Epithelial cell of esophagus (primary cell): ENCODE measurements around the gene SORBS1.

ENCODE experiments used
- DNase-seq: peaks from one replicate; pipeline ENCODE4 v3.0.0; 2010; ENCODE audit warnings: low read depth
- H3K4me3 ChIP-seq: 2 replicates; pipeline ENCODE4 v1.5.1; 2011; ENCODE audit warnings: mild to moderate bottlenecking, low read length, control low read depth
- TF ChIP-seq, protein P1 (sequence below): IDR thresholded peaks from 2 replicates; pipeline ENCODE4 v1.5.1; 2011; ENCODE audit warnings: low read depth, mild to moderate bottlenecking, low read length, control low read depth, inconsistent platforms; ENCODE audit not compliant: insufficient read depth; ENCODE audit errors: missing control alignments

SORBS1 gene

GRCh38 chr10:95389982-95390381 lies 171.2 kb downstream of the SORBS1 start:
- H3K4me3 ChIP-seq: no peak overlapping the region
- TF ChIP-seq, protein P1, sequence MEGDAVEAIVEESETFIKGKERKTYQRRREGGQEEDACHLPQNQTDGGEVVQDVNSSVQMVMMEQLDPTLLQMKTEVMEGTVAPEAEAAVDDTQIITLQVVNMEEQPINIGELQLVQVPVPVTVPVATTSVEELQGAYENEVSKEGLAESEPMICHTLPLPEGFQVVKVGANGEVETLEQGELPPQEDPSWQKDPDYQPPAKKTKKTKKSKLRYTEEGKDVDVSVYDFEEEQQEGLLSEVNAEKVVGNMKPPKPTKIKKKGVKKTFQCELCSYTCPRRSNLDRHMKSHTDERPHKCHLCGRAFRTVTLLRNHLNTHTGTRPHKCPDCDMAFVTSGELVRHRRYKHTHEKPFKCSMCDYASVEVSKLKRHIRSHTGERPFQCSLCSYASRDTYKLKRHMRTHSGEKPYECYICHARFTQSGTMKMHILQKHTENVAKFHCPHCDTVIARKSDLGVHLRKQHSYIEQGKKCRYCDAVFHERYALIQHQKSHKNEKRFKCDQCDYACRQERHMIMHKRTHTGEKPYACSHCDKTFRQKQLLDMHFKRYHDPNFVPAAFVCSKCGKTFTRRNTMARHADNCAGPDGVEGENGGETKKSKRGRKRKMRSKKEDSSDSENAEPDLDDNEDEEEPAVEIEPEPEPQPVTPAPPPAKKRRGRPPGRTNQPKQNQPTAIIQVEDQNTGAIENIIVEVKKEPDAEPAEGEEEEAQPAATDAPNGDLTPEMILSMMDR: no peak
- DNase-seq: no peak

GRCh38 chr10:95389176-95389575 lies 172.0 kb downstream of the SORBS1 start:
- TF ChIP-seq, protein P1: no peak
- DNase-seq: no peak

DNA sequence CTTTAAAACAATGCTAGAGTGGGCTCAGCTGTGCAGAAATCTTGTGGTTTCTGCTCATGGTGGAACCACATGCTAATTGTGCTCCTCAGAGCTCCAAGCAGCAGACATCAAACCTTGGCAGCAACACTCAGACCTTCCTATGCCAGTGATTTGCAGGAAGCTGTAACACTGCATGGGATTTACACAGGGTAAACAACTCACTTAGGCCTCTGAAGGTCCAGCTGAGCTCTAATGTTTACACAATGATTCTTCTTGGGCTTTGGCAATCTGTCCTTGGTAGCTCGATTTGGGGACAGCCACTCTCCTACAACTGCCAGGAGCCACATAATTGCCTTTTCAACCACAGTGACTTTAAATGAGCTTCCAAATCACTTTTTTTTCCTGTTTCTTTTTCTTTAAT lies 172.6 kb downstream of the SORBS1 start:
- DNase-seq: no peak
- H3K4me3 ChIP-seq: no peak overlapping the region
- TF ChIP-seq, protein P1: no peak

More at GRCh38 chr10:95389176-95389575, 172.0 kb downstream of the SORBS1 start:
- H3K4me3 ChIP-seq: no peak overlapping the region

GRCh38 chr10:95388109-95388471 lies 173.1 kb downstream of the SORBS1 start:
- TF ChIP-seq, protein P1: no peak
- DNase-seq: no peak
- H3K4me3 ChIP-seq: no peak overlapping the region

- DNase-seq: no peak
- TF ChIP-seq, protein P1: no peak
- no peak overlapping the region for H3K4me3 ChIP-seq
Observed at GRCh38 chr10:95384011-95384704, 177.0 kb downstream of the SORBS1 start.

DNA sequence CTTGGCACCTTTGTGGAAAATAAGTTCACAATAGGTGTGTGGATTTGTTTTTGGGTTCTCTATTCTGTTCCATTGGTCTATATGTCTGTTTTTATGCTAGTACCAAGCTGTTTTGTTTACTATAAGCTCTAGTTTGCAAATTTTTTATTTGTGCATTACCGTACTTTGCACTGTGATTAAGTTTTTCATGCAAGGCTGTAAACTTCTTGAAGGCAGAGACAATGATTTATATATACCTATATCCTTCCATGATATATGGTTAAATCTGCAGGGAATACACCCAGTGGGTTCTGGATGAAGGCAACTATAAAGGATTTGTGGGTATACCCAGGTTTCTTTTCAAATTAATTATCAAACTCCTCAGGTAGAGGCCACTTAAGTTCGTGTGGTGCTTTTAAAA lies 178.6 kb downstream of the SORBS1 start:
- H3K4me3 ChIP-seq: no peak overlapping the region
- no peak for DNase-seq
- TF ChIP-seq, protein P1: no peak

DNA sequence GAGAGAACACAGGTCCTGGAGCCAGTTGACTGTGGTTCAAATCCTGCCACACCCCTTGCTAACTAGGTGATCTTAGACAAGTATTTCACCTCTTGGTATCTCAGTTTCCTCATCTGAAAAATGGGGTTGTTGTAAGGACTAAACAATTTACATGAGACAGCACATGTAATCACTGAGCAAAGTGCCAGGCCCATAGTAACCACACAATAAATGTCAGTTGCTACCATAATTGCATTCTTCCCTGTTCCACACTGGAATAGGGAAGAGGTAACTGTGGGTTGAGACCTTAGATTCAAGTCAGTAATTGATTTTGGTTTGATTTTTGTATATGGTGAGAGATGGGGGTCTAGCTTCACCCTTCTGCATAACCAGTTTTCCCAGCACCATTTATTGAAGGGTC lies 179.0 kb downstream of the SORBS1 start:
- DNase-seq: no peak
- TF ChIP-seq, protein P1: no peak
- H3K4me3 ChIP-seq: no peak overlapping the region
